Stomach (tissue), 9 donors: ENCODE results near the gene PSME4. TPM values are rescaled to one million over a fixed set of nuclear protein-coding genes. Genes with fewer than 3 reads are reported as not detected.

ENCODE experiments used
- DNase-seq, 2 donors: peaks; one replicate each; pipeline versions ENCODE4 v3.0.0 to v3.0.0-alpha.2; 2013 to 2019
- H3K27ac ChIP-seq, 5 donors: fragments of 200-600 bp in 4 of 5; sonication (generic) in 4 of 5; one replicate each; pipeline ENCODE4 v1.5.1; 2013 to 2019; ENCODE audit warnings: mild to moderate bottlenecking in 1 of 5, moderate library complexity in 1 of 5
- H3K27me3 ChIP-seq, 3 donors: fragments of 200-600 bp; sonication (generic); one replicate each; pipeline ENCODE4 v1.5.1; 2017 to 2019; ENCODE audit warnings: mixed run types in 1 of 3
- H3K36me3 ChIP-seq, 4 donors: fragments of 200-600 bp; sonication (generic); 1 replicate in 3 of 4; 2 replicates in 1 of 4; pipeline ENCODE4 v1.5.1; 2016 to 2019
- H3K4me1 ChIP-seq, 4 donors: fragments of 200-600 bp; sonication (generic); one replicate each; pipeline ENCODE4 v1.5.1; 2016 to 2019
- H3K4me3 ChIP-seq, 4 donors: fragments of 200-600 bp; sonication (generic) in 3 of 4; one replicate each; pipeline ENCODE4 v1.5.1; 2016 to 2019; ENCODE audit warnings: mild to moderate bottlenecking in 1 of 4
- H3K9me3 ChIP-seq, 4 donors: fragments of 200-600 bp; sonication (generic); one replicate each; pipeline ENCODE4 v1.5.1; 2016 to 2019
- CTCF ChIP-seq, 7 experiments: fragments of 450-650 bp in 4 of 7; fragments of 200-600 bp in 3 of 7; sonication (generic) in 3 of 7; IDR thresholded peaks; one replicate each; pipeline ENCODE4 v1.5.1; 2016 to 2019; ENCODE audit warnings: antibody characterized with exemption in 7 of 7, control low read depth in 2 of 7, mild to moderate bottlenecking in 1 of 7
- EP300 ChIP-seq: sonication (generic); formaldehyde crosslinking; IDR thresholded peaks from one replicate; pipeline ENCODE4 v1.6.1; 2017; ENCODE audit warnings: antibody characterized with exemption
- POLR2A ChIP-seq, 4 donors: fragments of 450-650 bp; IDR thresholded peaks; one replicate each; pipeline ENCODE4 v1.6.1; 2016; ENCODE audit warnings: antibody characterized with exemption in 4 of 4, control low read depth in 2 of 4, mild to moderate bottlenecking in 1 of 4, moderate library complexity in 1 of 4
- POLR2AphosphoS5 ChIP-seq, 3 donors: sonication (generic); formaldehyde crosslinking; IDR thresholded peaks; one replicate each; pipeline ENCODE4 v1.6.1; 2016; ENCODE audit warnings: antibody characterized with exemption in 3 of 3
- WGBS, 5 donors: extraction: QIAGEN DNeasy Blood & Tissue Kit in 3 of 5; methylation state at CpG; one replicate each; pipeline versions ENCODE4 v1.1.5 to v1.1.7; 2013 to 2018; 5-methylcytosine and 5-hydroxymethylcytosine counted together
- intact Hi-C: fragments of 100-400 bp; cut with DNase I; formaldehyde crosslinking; loops from one replicate; pipeline ENCODE4 v1.15.1; 2023; ENCODE audit warnings: low total_unique reads
- polyA plus RNA-seq, 3 donors: library from polyadenylated mRNA; stranded (reverse); fragments of 200-250 nt; gene quantifications; one replicate each; pipeline ENCODE4 v1.2.3, GENCODE V29; 2013
- total RNA-seq, 5 donors: library from RNA; depleted of rRNA; stranded (reverse); fragments of >200 nt; gene quantifications; one replicate each; pipeline versions ENCODE4 v1.1.0 to v1.2.3, GENCODE V29; 2014 to 2016
- donor health status: healthy with polysubstance abuse.
- donor health status: Bipolar disorder and iron deficiency.
- donor health status: healthy.

The PSME4 gene
- total and polyA plus RNA-seq, 8 donors, result 15.1 to 133 (median 30.9) TPM

GRCh38 chr2:53829273-53829979, 141.4 kb downstream of the PSME4 start:
- Histone ChIP-seq H3K36me3 (peaks cover 0 to 13% (median 8%) of the 10 kb centered on the region in 4 donors), H3K4me3 (no peak overlapping the region), H3K9me3 (no peaks in the 10 kb centered on the region), H3K27me3 (no peaks in the 10 kb centered on the region), H3K27ac (no peak overlapping the region), H3K4me1 (peaks cover 0 to 24% (median 5%) of the 10 kb centered on the region in 4 donors)
- 82 to 92% (median 87%) methylated on average over 11 of the region's 11 CpGs for WGBS, 5 donors
- no peak for DNase-seq
- no peak for TF ChIP-seq POLR2AphosphoS5 (IDR thresholded peaks at IDR 0.05)
- no peak for TF ChIP-seq EP300
- no peak for TF ChIP-seq CTCF (IDR thresholded peaks at IDR 0.05)
- no peak for TF ChIP-seq POLR2A (IDR thresholded peaks at IDR 0.05)
- intact Hi-C loops, result no loop called here

GRCh38 chr2:53828331-53828730, 142.5 kb downstream of the PSME4 start:
- no peak for DNase-seq
- intact Hi-C loops, result no loop called here
- WGBS, 5 donors, result 95 to 97% (median 96%) methylated on average over 4 of the region's 4 CpGs

GRCh38 chr2:53827398-53828175, 143.2 kb downstream of the PSME4 start:
- Histone ChIP-seq H3K36me3 (peaks cover 0 to 13% (median 8%) of the 10 kb centered on the region in 4 donors), H3K9me3 (no peaks in the 10 kb centered on the region), H3K4me1 (peaks cover 0 to 24% (median 5%) of the 10 kb centered on the region in 4 donors), H3K27ac (peak overlapping the region in 1 of 5 donors; percentile 31), H3K4me3 (no peak overlapping the region), H3K27me3 (no peaks in the 10 kb centered on the region)
- 74 to 91% (median 89%) methylated on average over 3 of the region's 3 CpGs for WGBS, 5 donors
- DNase-seq, result no peak
- intact Hi-C loops, result no loop called here
- TF ChIP-seq POLR2A (IDR thresholded peaks at IDR 0.05), result no peak
- TF ChIP-seq CTCF (IDR thresholded peaks at IDR 0.05), result no peak
- TF ChIP-seq POLR2AphosphoS5 (IDR thresholded peaks at IDR 0.05), result no peak
- no peak for TF ChIP-seq EP300

More at GRCh38 chr2:53828331-53828730, 142.5 kb downstream of the PSME4 start:
- H3K4me3 ChIP-seq, result no peak overlapping the region
- no peak overlapping the region for H3K27ac ChIP-seq
- H3K27me3 ChIP-seq, result no peaks in the 10 kb centered on the region
- H3K36me3 ChIP-seq, result peaks cover 0 to 13% (median 8%) of the 10 kb centered on the region in 4 donors
- TF ChIP-seq EP300, result no peak
- TF ChIP-seq POLR2A (IDR thresholded peaks at IDR 0.05), result no peak
- TF ChIP-seq POLR2AphosphoS5 (IDR thresholded peaks at IDR 0.05), result no peak
- TF ChIP-seq CTCF (IDR thresholded peaks at IDR 0.05), result no peak
- H3K9me3 ChIP-seq, result no peaks in the 10 kb centered on the region
- H3K4me1 ChIP-seq, result peaks cover 0 to 24% (median 5%) of the 10 kb centered on the region in 4 donors

- TF ChIP-seq POLR2AphosphoS5 (IDR thresholded peaks at IDR 0.05) (peak; percentile 10 to 51 (median 23)), EP300 (no peak)
- H3K27ac ChIP-seq, result peak overlapping the region in 2 of 5 donors; percentile 11 to 31
- DNase-seq, result peak in 1 of 2 donors; percentile 36
Measured at GRCh38 chr2:53826587-53827397, 144.0 kb downstream of the PSME4 start.

More at GRCh38 chr2:53826587-53827397, 144.0 kb downstream of the PSME4 start:
- Histone ChIP-seq H3K9me3 (no peaks in the 10 kb centered on the region), H3K4me1 (peaks cover 0 to 24% (median 5%) of the 10 kb centered on the region in 4 donors), H3K27me3 (no peaks in the 10 kb centered on the region), H3K4me3 (no peak overlapping the region), H3K36me3 (peaks cover 0 to 12% (median 4%) of the 10 kb centered on the region in 4 donors)
- WGBS, 5 donors, result 58 to 72% (median 67%) methylated on average over 3 of the region's 3 CpGs
- intact Hi-C loops, result no loop called here
